Measurements from ENCODE around the gene SFT2D1. TPM values are rescaled to one million over a fixed set of nuclear protein-coding genes. Genes with fewer than 3 reads are reported as not detected.
"Not testable (repeated sequence)": the region's sequence is repeated elsewhere in the genome, so short reads cannot be mapped to it uniquely, and the experiment has no call there.

SFT2D1 gene
- total RNA-seq: 31.8 TPM

GRCh38 chr6:166342349-166343149 lies at the start of gene SFT2D1:
TSS of gene SFT2D1 (minus strand) at chr6:166342545. CDS start at chr6:166342481, 64 bp downstream.
- DNase-seq: peak; percentile 58

- no peak for DNase-seq
These were observed 46.8 kb upstream of the SFT2D1 start for GRCh38 chr6:166389119-166389518.

GRCh38 chr6:166388290-166389004 lies 46.1 kb upstream of the SFT2D1 start:
- no peak for DNase-seq

- no peak for DNase-seq
These were observed 45.4 kb upstream of the SFT2D1 start for GRCh38 chr6:166387642-166388289.

GRCh38 chr6:166387098-166387497 lies 44.8 kb upstream of the SFT2D1 start:
- DNase-seq: not testable (repeated sequence)

- no peak for DNase-seq
These were observed 43.8 kb upstream of the SFT2D1 start for GRCh38 chr6:166386111-166386510.

- DNase-seq: peak; percentile 43
These were observed 41.5 kb upstream of the SFT2D1 start for GRCh38 chr6:166383802-166384363.

GRCh38 chr6:166382933-166383801 lies 40.8 kb upstream of the SFT2D1 start, which contains the start of gene MPC1:
TSS of gene MPC1 (minus strand) at chr6:166382940. CDS start at chr6:166382876, 64 bp downstream.
- DNase-seq: peak; percentile 94

- no peak for DNase-seq
These were observed 40.2 kb upstream of the SFT2D1 start for GRCh38 chr6:166382500-166382932.

GRCh38 chr6:166381733-166382499 lies 39.6 kb upstream of the SFT2D1 start:
- peak; percentile 11 for DNase-seq

GRCh38 chr6:166381381-166381732 lies 39.0 kb upstream of the SFT2D1 start:
- DNase-seq: no peak

- DNase-seq: no peak
These were observed 37.5 kb upstream of the SFT2D1 start for GRCh38 chr6:166379800-166380199.

GRCh38 chr6:166379103-166379586 lies 36.8 kb upstream of the SFT2D1 start:
- DNase-seq: no peak

- no peak for DNase-seq
These were observed 35.4 kb upstream of the SFT2D1 start for GRCh38 chr6:166377721-166378120.

- no peak for DNase-seq
These were observed 32.7 kb upstream of the SFT2D1 start for GRCh38 chr6:166375013-166375412.

- DNase-seq: no peak
These were observed 28.1 kb upstream of the SFT2D1 start for GRCh38 chr6:166370489-166370888.

- no peak for DNase-seq
These were observed 27.4 kb upstream of the SFT2D1 start for GRCh38 chr6:166369782-166370181.

GRCh38 chr6:166366921-166367320 lies 24.6 kb upstream of the SFT2D1 start:
- no peak for DNase-seq

GRCh38 chr6:166365806-166366205 lies 23.5 kb upstream of the SFT2D1 start:
- DNase-seq: no peak

GRCh38 chr6:166365221-166365620 lies 22.9 kb upstream of the SFT2D1 start:
- DNase-seq: no peak

- DNase-seq: no peak
These were observed 22.1 kb upstream of the SFT2D1 start for GRCh38 chr6:166364456-166364855.
